OCI-LY3 (cell line): Measurements from ENCODE around the gene UNC80.

Experiments
- H2AFZ ChIP-seq: fragments of 200-600, 300-600 bp; shearing (Covaris generic); 2 replicates; pipeline ENCODE4 v1.6.0; 2014; ENCODE audit warnings: antibody characterized with exemption, low read depth, low read length
- H3K27ac ChIP-seq: fragments of 200-600, 300-600 bp; sonication (generic); 2 replicates; pipeline ENCODE4 v1.5.1; 2014; ENCODE audit warnings: mild to moderate bottlenecking, low read length, moderate library complexity, mixed read lengths
- H3K27me3 ChIP-seq: fragments of 200-600, 300-600 bp; sonication (generic); 2 replicates; pipeline ENCODE4 v1.6.1; 2014; ENCODE audit warnings: low read depth, low read length, mixed read lengths
- H3K36me3 ChIP-seq: fragments of 200-600, 300-600 bp; sonication (generic); replicated peaks from 2 replicates; pipeline ENCODE3; 2014; ENCODE audit warnings: low read depth, low read length, mixed read lengths
- H3K4me1 ChIP-seq: fragments of 300-600, 200-600 bp; sonication (generic); 2 replicates; pipeline ENCODE4 v1.6.1; 2014; ENCODE audit warnings: low read length, mixed read lengths
- H3K4me2 ChIP-seq: fragments of 200-600, 300-600 bp; sonication (generic); 2 replicates; pipeline ENCODE4 v1.6.1; 2014; ENCODE audit warnings: low read length, mixed read lengths
- H3K4me3 ChIP-seq: fragments of 300-600, 200-600 bp; sonication (generic); 2 replicates; pipeline ENCODE4 v1.5.1; 2014; ENCODE audit warnings: antibody characterized with exemption, mild to moderate bottlenecking, low read length, moderate library complexity
- H3K79me2 ChIP-seq: fragments of 300-600, 200-600 bp; shearing (Covaris generic); 2 replicates; pipeline ENCODE4 v1.6.1; 2014; ENCODE audit warnings: mild to moderate bottlenecking, low read length, mixed read lengths
- H3K9ac ChIP-seq: fragments of 300-600, 200-600 bp; shearing (Covaris generic); 2 replicates; pipeline ENCODE4 v1.6.0; 2014; ENCODE audit warnings: mild to moderate bottlenecking, low read length, moderate library complexity
- H3K9me3 ChIP-seq: fragments of 200-600, 300-600 bp; shearing (Covaris generic); 2 replicates; pipeline ENCODE4 v1.6.1; 2014; ENCODE audit warnings: low read length, mixed read lengths; ENCODE audit not compliant: insufficient read depth
- H4K20me1 ChIP-seq: fragments of 200-600, 300-600 bp; sonication (generic); 2 replicates; pipeline ENCODE4 v1.6.1; 2016; ENCODE audit warnings: low read length, mixed read lengths; ENCODE audit not compliant: insufficient read depth
- EZH2phosphoT487 ChIP-seq: fragments of 200-600 bp; shearing (Covaris generic); IDR thresholded peaks from 2 replicates; pipeline ENCODE4 v1.6.1; 2018; ENCODE audit warnings: antibody characterized with exemption, mixed run types, low read depth
- TF ChIP-seq, protein P1 (sequence below): fragments of 200-600, 300-600 bp; sonication (generic); IDR thresholded peaks from 2 replicates; pipeline ENCODE4 v1.5.1; 2014; ENCODE audit warnings: antibody characterized with exemption, low read length, low read depth

The UNC80 gene

DNA sequence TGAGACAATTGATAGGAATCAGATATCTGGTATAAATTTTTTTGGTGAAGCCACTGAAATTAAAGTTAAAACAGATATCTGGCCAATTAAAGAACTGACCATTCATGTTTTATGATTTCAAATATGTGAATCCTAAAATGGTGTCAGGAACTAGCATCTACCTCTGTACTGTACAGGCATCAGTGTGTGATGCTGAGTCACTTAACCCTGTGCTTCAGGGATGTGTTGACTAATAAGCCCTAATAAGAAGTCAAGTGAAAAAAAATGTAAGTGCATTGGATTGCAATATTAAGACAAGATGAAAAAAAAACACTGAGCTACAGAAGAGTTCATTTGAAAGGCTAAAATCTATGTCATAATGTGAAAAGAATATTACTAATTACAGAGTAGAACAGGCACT lies 9.1 kb upstream of the UNC80 start:
- Histone ChIP-seq H2AFZ (no peak overlapping the region), H3K27me3 (0 out of 2 replicates have a peak, but pooled peaks cover 2% of the 10 kb centered on the region), H3K4me2 (no peak overlapping the region), H3K4me1 (0 out of 2 replicates have a peak, but pooled peaks cover 3% of the 10 kb centered on the region), H3K4me3 (no peak overlapping the region), H4K20me1 (no peaks in the 10 kb centered on the region), H3K27ac (no peak overlapping the region), H3K79me2 (no peaks in the 10 kb centered on the region), H3K9ac (no peak overlapping the region), H3K9me3 (no peaks in the 10 kb centered on the region), H3K36me3 (no peaks in the 10 kb centered on the region)
- TF ChIP-seq, protein P1, sequence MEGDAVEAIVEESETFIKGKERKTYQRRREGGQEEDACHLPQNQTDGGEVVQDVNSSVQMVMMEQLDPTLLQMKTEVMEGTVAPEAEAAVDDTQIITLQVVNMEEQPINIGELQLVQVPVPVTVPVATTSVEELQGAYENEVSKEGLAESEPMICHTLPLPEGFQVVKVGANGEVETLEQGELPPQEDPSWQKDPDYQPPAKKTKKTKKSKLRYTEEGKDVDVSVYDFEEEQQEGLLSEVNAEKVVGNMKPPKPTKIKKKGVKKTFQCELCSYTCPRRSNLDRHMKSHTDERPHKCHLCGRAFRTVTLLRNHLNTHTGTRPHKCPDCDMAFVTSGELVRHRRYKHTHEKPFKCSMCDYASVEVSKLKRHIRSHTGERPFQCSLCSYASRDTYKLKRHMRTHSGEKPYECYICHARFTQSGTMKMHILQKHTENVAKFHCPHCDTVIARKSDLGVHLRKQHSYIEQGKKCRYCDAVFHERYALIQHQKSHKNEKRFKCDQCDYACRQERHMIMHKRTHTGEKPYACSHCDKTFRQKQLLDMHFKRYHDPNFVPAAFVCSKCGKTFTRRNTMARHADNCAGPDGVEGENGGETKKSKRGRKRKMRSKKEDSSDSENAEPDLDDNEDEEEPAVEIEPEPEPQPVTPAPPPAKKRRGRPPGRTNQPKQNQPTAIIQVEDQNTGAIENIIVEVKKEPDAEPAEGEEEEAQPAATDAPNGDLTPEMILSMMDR = no peak

DNA sequence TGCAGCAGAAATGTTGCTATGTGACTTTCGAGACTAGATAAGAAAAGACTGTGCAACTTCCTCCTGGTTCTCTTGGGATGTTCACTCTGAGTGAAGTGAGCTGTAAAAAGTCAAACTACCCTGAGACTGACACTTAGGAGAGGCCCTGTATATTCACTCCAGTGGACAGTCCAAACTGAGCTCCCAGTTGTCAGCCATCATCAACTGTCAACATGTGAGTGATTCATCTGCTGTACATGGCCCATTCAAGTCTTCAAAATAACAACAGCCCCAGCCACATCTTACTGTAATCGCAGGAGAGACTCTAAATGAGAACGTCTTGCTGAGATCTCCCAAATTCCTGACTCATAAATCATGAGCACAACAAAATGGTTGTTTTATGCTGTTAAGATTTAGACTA lies 8.5 kb upstream of the UNC80 start:
- no peaks in the 10 kb centered on the region for H4K20me1 ChIP-seq
- H3K4me2 ChIP-seq = no peak overlapping the region
- 0 out of 2 replicates have a peak, but pooled peaks cover 3% of the 10 kb centered on the region for H3K4me1 ChIP-seq
- no peak overlapping the region for H2AFZ ChIP-seq
- no peak overlapping the region for H3K27ac ChIP-seq
- H3K9me3 ChIP-seq = no peaks in the 10 kb centered on the region
- no peaks in the 10 kb centered on the region for H3K27me3 ChIP-seq
- no peaks in the 10 kb centered on the region for H3K79me2 ChIP-seq
- TF ChIP-seq, protein P1 = no peak
- TF ChIP-seq EZH2phosphoT487 = no peak
- no peaks in the 10 kb centered on the region for H3K36me3 ChIP-seq
- no peak overlapping the region for H3K9ac ChIP-seq
- no peak overlapping the region for H3K4me3 ChIP-seq

DNA sequence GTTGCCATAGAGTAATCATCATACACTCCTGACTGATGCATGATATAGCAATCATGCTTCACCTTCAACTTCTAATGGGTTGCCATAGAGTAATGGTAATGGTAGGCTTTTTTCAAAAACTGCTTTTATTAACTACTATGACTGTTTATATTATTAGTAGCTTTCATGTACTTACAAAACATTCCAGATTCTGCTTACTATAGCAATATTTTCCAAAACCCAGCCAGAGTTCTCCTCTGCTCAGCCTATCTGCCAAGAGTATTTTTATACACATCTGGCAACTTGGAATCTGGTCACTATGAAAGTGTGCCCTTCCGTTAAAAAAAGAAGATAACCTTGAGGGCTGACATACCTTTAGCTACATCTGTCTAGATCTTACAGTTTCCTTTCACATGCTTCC lies 5.0 kb upstream of the UNC80 start:
- no peak overlapping the region for H3K27ac ChIP-seq
- no peaks in the 10 kb centered on the region for H4K20me1 ChIP-seq
- H3K36me3 ChIP-seq = no peaks in the 10 kb centered on the region
- H3K9me3 ChIP-seq = no peaks in the 10 kb centered on the region
- H3K27me3 ChIP-seq = no peaks in the 10 kb centered on the region
- H3K4me1 ChIP-seq = 0 out of 2 replicates have a peak, but pooled peaks cover 3% of the 10 kb centered on the region
- H3K4me3 ChIP-seq = no peak overlapping the region
- TF ChIP-seq EZH2phosphoT487 = no peak
- TF ChIP-seq, protein P1 = no peak
- H3K9ac ChIP-seq = no peak overlapping the region
- no peaks in the 10 kb centered on the region for H3K79me2 ChIP-seq
- no peak overlapping the region for H2AFZ ChIP-seq
- H3K4me2 ChIP-seq = no peak overlapping the region

DNA sequence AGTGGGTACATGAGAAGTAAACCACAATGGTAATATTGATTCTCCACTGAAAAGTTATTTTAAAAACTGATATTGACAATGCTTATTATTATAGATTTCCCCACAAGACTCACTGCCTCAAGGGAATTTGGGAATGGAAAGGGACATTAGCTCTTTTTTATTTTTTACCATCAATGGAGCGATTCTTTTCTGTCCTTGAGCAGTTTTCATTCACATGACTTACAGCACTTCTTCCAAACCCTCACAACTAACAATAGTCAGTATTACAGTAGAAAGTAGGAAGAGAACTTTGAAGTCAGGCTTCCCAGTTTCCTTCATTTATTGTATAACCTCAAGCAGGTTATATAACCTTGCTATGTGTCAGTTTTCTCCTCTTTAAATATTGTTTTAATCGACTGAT lies 4.3 kb upstream of the UNC80 start:
- Histone ChIP-seq H3K4me3 (no peak overlapping the region), H3K27ac (no peak overlapping the region), H3K79me2 (no peaks in the 10 kb centered on the region), H4K20me1 (no peaks in the 10 kb centered on the region), H3K27me3 (no peaks in the 10 kb centered on the region), H3K9me3 (no peaks in the 10 kb centered on the region), H3K4me1 (0 out of 2 replicates have a peak, but pooled peaks cover 3% of the 10 kb centered on the region), H3K4me2 (no peak overlapping the region), H2AFZ (no peak overlapping the region), H3K9ac (no peak overlapping the region), H3K36me3 (no peaks in the 10 kb centered on the region)
- TF ChIP-seq EZH2phosphoT487 = no peak
- TF ChIP-seq, protein P1 = no peak
